ENCODE measurements around the gene FOS. TPM values are rescaled to one million over a fixed set of nuclear protein-coding genes. Genes with fewer than 3 reads are reported as not detected.

Gene FOS
- total RNA-seq, 2 experiments from 2014 or later, result 4.3 to 6.4 TPM

GRCh38 chr14:75328558-75329155 lies 50.0 kb downstream of the FOS start:
- POLR2A ChIA-PET, result no interaction called here
- CTCF ChIA-PET, result no interaction called here

GRCh38 chr14:75329369-75329768 lies 50.7 kb downstream of the FOS start:
- ChIA-PET CTCF (no interaction called here), POLR2A (no interaction called here)

GRCh38 chr14:75331471-75331870 lies 52.8 kb downstream of the FOS start:
- POLR2A ChIA-PET, result no interaction called here
- CTCF ChIA-PET, result no interaction called here

Other genes starting within 250 kb of the FOS start
- 10 to 100 TPM; 19.5 to 23.8 TPM for gene MLH3, start 227.4 kb upstream of the FOS start, total RNA-seq
- 10 to 100 TPM; 41.6 to 42.0 TPM for gene ACYP1, start 214.8 kb upstream of the FOS start, total RNA-seq
- 1 to 10 TPM in 1 of 2 experiments, under 1 TPM in 1; 0.97 to 2.2 TPM for gene ZC2HC1C, start 209.2 kb upstream of the FOS start, total RNA-seq
- 10 to 100 TPM; 58.6 to 60.2 TPM for gene NEK9, start 151.8 kb upstream of the FOS start, total RNA-seq
- 100 to 1,000 TPM; 176 to 184 TPM for gene TMED10, start 102.2 kb upstream of the FOS start, total RNA-seq
- 1 to 10 TPM in 1 of 2 experiments, under 1 TPM in 1; 0.93 to 1.5 TPM for gene JDP2, start 149.2 kb downstream of the FOS start, total RNA-seq
- gene BATF, start 243.6 kb downstream of the FOS start, total RNA-seq, result 100 to 1,000 TPM; 122 to 127 TPM

Measured in activated CD8-positive, alpha-beta memory T cell treated with anti-CD3 and anti-CD28 coated beads for 36 hours (primary cell).